BJ (cell line): ENCODE results near the gene AVEN. TPM values are rescaled to one million over a fixed set of nuclear protein-coding genes. Genes with fewer than 3 reads are reported as not detected.

Experiments used
- CTCF ChIA-PET: fragments of 350-600 bp; formaldehyde crosslinking; extraction: SDS; loops from one replicate; lab custom pipeline; 2021; ENCODE audit warnings: antibody characterized with exemption, inconsistent platforms; lab: Yijun Ruan, JAX
- POLR2A ChIA-PET: fragments of 300-600 bp; sonication (Branson Sonifier 250); formaldehyde crosslinking; extraction: SDS; loops from one replicate; lab custom pipeline; 2021; ENCODE audit warnings: antibody characterized with exemption; lab: Charles Lee
- DNase-seq: peaks from one replicate; pipeline ENCODE4 v3.0.0-alpha.2; 2011; ENCODE audit warnings: low read depth
- H3K27me3 ChIP-seq: 2 replicates; pipeline ENCODE4 v1.6.0; 2011; ENCODE audit warnings: low read length; ENCODE audit not compliant: control insufficient read depth, insufficient read depth
- H3K36me3 ChIP-seq: 2 replicates; pipeline ENCODE4 v1.5.1; 2011; ENCODE audit warnings: low read length; ENCODE audit not compliant: control insufficient read depth, insufficient read depth
- H3K4me3 ChIP-seq: 2 replicates; pipeline ENCODE4 v1.5.1; 2011; ENCODE audit warnings: low read depth, mild to moderate bottlenecking, control low read depth, low read length
- CTCF ChIP-seq: IDR thresholded peaks from 2 replicates; pipeline ENCODE4 v1.5.1; 2011; ENCODE audit warnings: low read depth, mild to moderate bottlenecking, control low read depth, inconsistent platforms, low read length, moderate library complexity; ENCODE audit not compliant: insufficient read depth
- polyA plus RNA-seq: library from polyadenylated mRNA; depleted of rRNA; stranded (reverse); fragments of >200 nt; gene quantifications from 2 replicates; pipeline ENCODE4 v1.2.3, GENCODE V29; 2011

AVEN gene
- polyA plus RNA-seq, 1 experiment = 17.6 TPM

DNA sequence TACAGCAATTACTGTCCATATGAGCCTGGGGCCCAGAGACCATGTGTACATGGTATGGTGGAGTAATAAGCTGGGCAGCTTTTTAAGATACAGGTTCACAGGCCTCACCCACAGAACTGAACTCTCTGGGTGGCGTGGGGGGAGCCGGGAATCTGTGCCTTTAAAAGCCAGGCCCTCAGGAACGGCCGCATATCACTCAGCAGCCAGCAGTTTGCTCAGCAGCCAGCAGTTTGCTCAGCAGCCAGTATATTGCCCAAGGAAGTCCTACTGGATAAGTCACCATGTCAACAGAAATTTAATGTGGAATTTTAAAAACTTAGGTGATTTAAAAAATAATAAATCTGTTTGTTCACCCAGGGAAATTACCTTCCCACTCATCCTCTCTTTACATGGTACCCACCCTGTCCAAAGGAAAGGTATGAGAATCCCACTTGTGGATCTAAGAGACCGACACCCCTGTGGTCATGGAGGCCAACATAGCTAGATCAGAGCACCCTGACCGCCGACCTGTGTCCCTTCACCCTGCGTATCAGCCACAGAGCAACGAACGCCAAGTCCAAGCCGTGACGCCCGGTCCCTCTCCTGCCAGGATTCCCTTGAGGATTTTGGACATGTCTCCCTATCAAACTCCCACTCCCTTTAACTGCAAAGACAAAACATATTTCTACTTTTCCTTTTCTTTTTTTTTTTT is 166.4 kb downstream of the AVEN start:
- no peak for TF ChIP-seq CTCF
- Histone ChIP-seq H3K4me3 (no peak overlapping the region), H3K27me3 (no peaks in the 10 kb centered on the region), H3K36me3 (no peaks in the 10 kb centered on the region)
- DNase-seq = no peak
- ChIA-PET CTCF (interaction anchor here (0.9 to 1.2 kb wide), 2 partner anchors 9 to 14 kb away, joined by 3 read pairs; no protein-coding TSS in a partner anchor), POLR2A (no interaction called here)

- no peak for TF ChIP-seq CTCF
Measured at GRCh38 chr15:33871980-33872379, 167.0 kb downstream of the AVEN start.

GRCh38 chr15:33866101-33866737 is 172.8 kb downstream of the AVEN start:
- no peak for DNase-seq
- ChIA-PET POLR2A (no interaction called here), CTCF (interaction anchor here (0.6 kb wide), 1 partner anchor 10 kb away, joined by 3 read pairs; no protein-coding TSS in a partner anchor)
- no peaks in the 10 kb centered on the region for H3K36me3 ChIP-seq
- H3K27me3 ChIP-seq = no peaks in the 10 kb centered on the region
- no peak overlapping the region for H3K4me3 ChIP-seq
- TF ChIP-seq CTCF = no peak

More at GRCh38 chr15:33871980-33872379, 167.0 kb downstream of the AVEN start:
- no peak overlapping the region for H3K4me3 ChIP-seq
- ChIA-PET POLR2A (no interaction called here), CTCF (interaction anchor here (0.9 to 1.2 kb wide), 2 partner anchors 9 to 15 kb away, joined by 3 read pairs; no protein-coding TSS in a partner anchor)
- H3K36me3 ChIP-seq = no peaks in the 10 kb centered on the region
- no peaks in the 10 kb centered on the region for H3K27me3 ChIP-seq
- no peak for DNase-seq

DNA sequence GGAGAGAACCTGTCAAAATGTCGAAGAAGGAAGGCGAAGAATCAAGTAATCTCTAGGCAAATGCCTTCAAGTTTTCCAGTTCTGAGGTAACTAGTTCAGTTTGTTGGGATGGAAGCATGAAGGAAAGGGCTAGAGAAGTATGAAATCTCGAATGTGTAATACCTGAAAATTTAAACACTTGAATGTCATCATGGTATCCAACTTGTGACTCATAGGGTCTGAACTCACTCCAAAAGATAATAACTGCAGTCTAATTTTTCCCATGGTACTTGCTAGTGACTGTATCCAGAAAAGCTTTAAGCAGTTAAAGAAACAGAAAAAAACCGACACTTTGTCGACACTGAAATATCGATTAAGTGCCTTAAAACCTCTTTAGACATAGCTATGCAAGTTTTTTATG is 173.6 kb downstream of the AVEN start:
- ChIA-PET CTCF (no interaction called here), POLR2A (no interaction called here)
- no peak for DNase-seq
- no peaks in the 10 kb centered on the region for H3K36me3 ChIP-seq
- H3K4me3 ChIP-seq = no peak overlapping the region
- no peak for TF ChIP-seq CTCF
- H3K27me3 ChIP-seq = no peaks in the 10 kb centered on the region

- CTCF ChIA-PET = no interaction called here
Measured at GRCh38 chr15:33864360-33865075, 174.5 kb downstream of the AVEN start.

More at GRCh38 chr15:33864360-33865075, 174.5 kb downstream of the AVEN start:
- no peak overlapping the region for H3K4me3 ChIP-seq
- DNase-seq = no peak
- H3K27me3 ChIP-seq = no peaks in the 10 kb centered on the region
- TF ChIP-seq CTCF = no peak
- POLR2A ChIA-PET = no interaction called here
- H3K36me3 ChIP-seq = no peaks in the 10 kb centered on the region
